Neural progenitor cell (in vitro differentiated cells): ENCODE data around the gene TTYH3. TPM values are rescaled to one million over a fixed set of nuclear protein-coding genes. Genes with fewer than 3 reads are reported as not detected.

Experiments used
- DNase-seq: peaks from one replicate; pipeline ENCODE4 v3.0.0-alpha.2; 2016; ENCODE audit warnings: low spot score
- H2AFZ ChIP-seq: fragments of 200-600 bp; sonication (generic); replicated peaks from 2 replicates; pipeline ENCODE4 v1.6.1; 2016; ENCODE audit warnings: antibody characterized with exemption
- H3F3A ChIP-seq: fragments of 200-600 bp; sonication (generic); 2 replicates; pipeline ENCODE4 v1.6.1; 2016; ENCODE audit warnings: antibody characterized with exemption, low read depth
- H3K27ac ChIP-seq: fragments of 200-600 bp; sonication (generic); 2 replicates; pipeline ENCODE4 v1.5.1; 2016; ENCODE audit warnings: mild to moderate bottlenecking
- H3K27me3 ChIP-seq: fragments of 200-600 bp; sonication (generic); 2 replicates; pipeline ENCODE4 v1.6.1; 2016; ENCODE audit warnings: mild to moderate bottlenecking, moderate library complexity
- H3K36me3 ChIP-seq: fragments of 200-600 bp; sonication (generic); 2 replicates; pipeline ENCODE4 v1.5.1; 2016
- H3K4me1 ChIP-seq: fragments of 200-600 bp; sonication (generic); 2 replicates; pipeline ENCODE4 v1.6.1; 2016; ENCODE audit warnings: mixed run types
- H3K4me2 ChIP-seq: fragments of 200-600 bp; sonication (generic); 2 replicates; pipeline ENCODE4 v1.6.1; 2016
- H3K4me3 ChIP-seq: fragments of 200-600 bp; sonication (generic); 2 replicates; pipeline ENCODE4 v1.5.1; 2016
- H3K79me2 ChIP-seq: fragments of 200-600 bp; sonication (generic); 2 replicates; pipeline ENCODE4 v1.6.1; 2016; ENCODE audit warnings: low read depth
- H3K9ac ChIP-seq: fragments of 200-600 bp; sonication (generic); 2 replicates; pipeline ENCODE4 v1.6.1; 2016
- H3K9me3 ChIP-seq: fragments of 200-600 bp; sonication (generic); 2 replicates; pipeline ENCODE4 v1.5.1; 2016; ENCODE audit warnings: low read depth
- H4K20me1 ChIP-seq: fragments of 200-600 bp; sonication (generic); 2 replicates; pipeline ENCODE4 v1.6.1; 2016; ENCODE audit warnings: low read depth
- H3K27ac Mint-ChIP-seq: 3 replicates; pipeline ENCODE4 v1.8.0; 2021; ENCODE audit warnings: mixed read lengths
- H3K27me3 Mint-ChIP-seq: 2 replicates; pipeline ENCODE4 v1.8.0; 2022; ENCODE audit warnings: low read depth, mild to moderate bottlenecking, inconsistent platforms, moderate library complexity, mixed read lengths; ENCODE audit not compliant: insufficient read depth
- H3K36me3 Mint-ChIP-seq: 3 replicates; pipeline ENCODE4 v1.8.0; 2021; ENCODE audit warnings: mixed read lengths
- H3K4me1 Mint-ChIP-seq: 3 replicates; pipeline ENCODE4 v1.8.0; 2021; ENCODE audit warnings: mixed read lengths
- H3K4me3 Mint-ChIP-seq: 3 replicates; pipeline ENCODE4 v1.8.0; 2021; ENCODE audit warnings: mild to moderate bottlenecking, moderate library complexity, mixed read lengths
- H3K9me3 Mint-ChIP-seq: 3 replicates; pipeline ENCODE4 v1.8.0; 2020; ENCODE audit warnings: mixed read lengths
- EZH2 ChIP-seq: fragments of 200-600 bp; sonication (generic); IDR thresholded peaks from 2 replicates; pipeline ENCODE4 v1.6.1; 2017; ENCODE audit warnings: antibody characterized with exemption, mild to moderate bottlenecking, moderate library complexity
- EZH2phosphoT487 ChIP-seq: fragments of 200-600 bp; sonication (generic); IDR thresholded peaks from 2 replicates; pipeline ENCODE4 v1.6.1; 2017; ENCODE audit warnings: antibody characterized with exemption
- total RNA-seq: library from RNA; depleted of rRNA; stranded (reverse); fragments of >200 nt; gene quantifications from 2 replicates; pipeline ENCODE4 v1.2.3, GENCODE V29; 2015; ENCODE audit warnings: low replicate concordance
- TF ChIP-seq, protein P1 (sequence below): fragments of 200-600 bp; sonication (generic); IDR thresholded peaks from 2 replicates; pipeline ENCODE4 v1.5.1; 2017; ENCODE audit warnings: antibody characterized with exemption, mild to moderate bottlenecking

The TTYH3 gene
- total RNA-seq, 1 donor from 2014 or later: 13.2 TPM

DNA sequence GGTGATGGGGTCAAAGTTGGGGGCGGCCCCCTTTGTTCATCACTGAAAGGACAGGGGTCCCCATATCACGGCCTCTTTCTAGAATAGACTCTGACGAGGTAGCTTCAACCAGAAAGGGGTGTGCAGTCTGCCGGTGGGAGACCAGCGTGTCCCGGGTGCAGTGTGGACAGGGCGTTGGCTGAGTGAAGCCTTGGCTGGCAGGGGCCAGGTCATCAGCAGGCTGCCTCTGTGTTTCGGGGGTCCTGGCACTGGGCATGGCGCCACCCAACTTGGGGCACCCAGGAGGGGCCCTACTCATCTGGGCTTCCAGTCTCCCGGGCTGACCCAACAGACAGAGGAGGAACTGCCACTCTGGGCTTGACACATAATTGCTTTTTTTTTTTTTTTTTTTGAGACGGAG, 52.7 kb downstream of the TTYH3 start:
- TF ChIP-seq EZH2: no peak
- TF ChIP-seq, protein P1, sequence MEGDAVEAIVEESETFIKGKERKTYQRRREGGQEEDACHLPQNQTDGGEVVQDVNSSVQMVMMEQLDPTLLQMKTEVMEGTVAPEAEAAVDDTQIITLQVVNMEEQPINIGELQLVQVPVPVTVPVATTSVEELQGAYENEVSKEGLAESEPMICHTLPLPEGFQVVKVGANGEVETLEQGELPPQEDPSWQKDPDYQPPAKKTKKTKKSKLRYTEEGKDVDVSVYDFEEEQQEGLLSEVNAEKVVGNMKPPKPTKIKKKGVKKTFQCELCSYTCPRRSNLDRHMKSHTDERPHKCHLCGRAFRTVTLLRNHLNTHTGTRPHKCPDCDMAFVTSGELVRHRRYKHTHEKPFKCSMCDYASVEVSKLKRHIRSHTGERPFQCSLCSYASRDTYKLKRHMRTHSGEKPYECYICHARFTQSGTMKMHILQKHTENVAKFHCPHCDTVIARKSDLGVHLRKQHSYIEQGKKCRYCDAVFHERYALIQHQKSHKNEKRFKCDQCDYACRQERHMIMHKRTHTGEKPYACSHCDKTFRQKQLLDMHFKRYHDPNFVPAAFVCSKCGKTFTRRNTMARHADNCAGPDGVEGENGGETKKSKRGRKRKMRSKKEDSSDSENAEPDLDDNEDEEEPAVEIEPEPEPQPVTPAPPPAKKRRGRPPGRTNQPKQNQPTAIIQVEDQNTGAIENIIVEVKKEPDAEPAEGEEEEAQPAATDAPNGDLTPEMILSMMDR: no peak
- TF ChIP-seq EZH2phosphoT487: no peak
- Histone ChIP-seq H3K27ac (no peak overlapping the region), H3K79me2 (no peaks in the 10 kb centered on the region), H3K36me3 (no peaks in the 10 kb centered on the region), H3K4me1 (peaks cover 7% of the 10 kb centered on the region), H2AFZ (no peak overlapping the region), H3K4me3 (no peak overlapping the region), H4K20me1 (peaks cover 8% of the 10 kb centered on the region), H3K9ac (no peak overlapping the region), H3K27me3 (peaks cover 36% of the 10 kb centered on the region), H3F3A (peaks cover 9% of the 10 kb centered on the region), H3K4me2 (no peak overlapping the region), H3K9me3 (no peaks in the 10 kb centered on the region)
- Mint-ChIP-seq H3K4me3 (no peak overlapping the region), H3K36me3 (no peaks in the 10 kb centered on the region), H3K27me3 (peaks cover 33% of the 10 kb centered on the region), H3K4me1 (peaks cover 15% of the 10 kb centered on the region), H3K27ac (no peak overlapping the region), H3K9me3 (peaks cover 2% of the 10 kb centered on the region)
- DNase-seq: no peak

- H3K9me3 Mint-ChIP-seq: peaks cover 2% of the 10 kb centered on the region
Measured at GRCh38 chr7:2686101-2686500, 54.3 kb downstream of the TTYH3 start.

DNA sequence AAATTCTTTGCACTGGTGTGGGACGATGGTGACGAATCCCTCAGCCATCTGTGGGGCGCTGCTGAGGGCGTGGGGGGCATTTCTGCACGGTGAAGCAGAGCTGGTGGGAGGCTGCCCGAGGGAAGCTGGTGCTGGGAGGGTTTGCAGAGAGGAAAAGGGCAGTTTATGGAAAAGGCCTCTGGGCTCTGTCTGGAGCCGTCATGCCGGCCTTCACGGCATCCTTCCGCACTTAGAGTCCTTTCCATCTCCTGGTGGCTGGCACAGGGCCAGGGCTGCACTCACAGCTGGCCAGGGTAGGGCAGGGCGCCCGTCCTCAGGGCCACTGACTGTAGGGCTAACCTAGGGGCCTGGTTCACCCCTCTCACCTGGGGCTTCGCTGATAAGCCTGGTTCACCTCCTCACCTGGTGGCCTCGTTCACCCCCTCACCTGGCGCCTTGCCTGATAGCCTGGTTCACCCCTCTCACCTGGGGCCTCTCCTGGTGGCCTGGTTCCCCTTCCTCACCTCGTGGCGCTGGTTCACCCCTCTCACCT, 55.6 kb downstream of the TTYH3 start:
- H3K4me1 ChIP-seq: peaks cover 7% of the 10 kb centered on the region
- H3K9me3 Mint-ChIP-seq: peaks cover 2% of the 10 kb centered on the region
- peaks cover 50% of the 10 kb centered on the region for H3K27me3 ChIP-seq
- H3K36me3 ChIP-seq: no peaks in the 10 kb centered on the region
- H3K4me1 Mint-ChIP-seq: peaks cover 8% of the 10 kb centered on the region
- no peak overlapping the region for H2AFZ ChIP-seq
- H3K9ac ChIP-seq: no peak overlapping the region
- peak overlapping the region; percentile 85 for H3K4me2 ChIP-seq
- peaks cover 8% of the 10 kb centered on the region for H4K20me1 ChIP-seq
- no peak overlapping the region for H3K27ac Mint-ChIP-seq
- TF ChIP-seq, protein P1: no peak
- TF ChIP-seq EZH2phosphoT487: no peak
- TF ChIP-seq EZH2: no peak
- H3K27ac ChIP-seq: no peak overlapping the region
- no peak for DNase-seq
- H3K36me3 Mint-ChIP-seq: no peaks in the 10 kb centered on the region
- H3K4me3 Mint-ChIP-seq: peak overlapping the region; percentile 59
- peaks cover 9% of the 10 kb centered on the region for H3F3A ChIP-seq
- peaks cover 44% of the 10 kb centered on the region for H3K27me3 Mint-ChIP-seq
- H3K9me3 ChIP-seq: no peaks in the 10 kb centered on the region
- H3K4me3 ChIP-seq: peak overlapping the region; percentile 58
- H3K79me2 ChIP-seq: no peaks in the 10 kb centered on the region

More at GRCh38 chr7:2686101-2686500, 54.3 kb downstream of the TTYH3 start:
- H3K4me1 Mint-ChIP-seq: peaks cover 12% of the 10 kb centered on the region
- H3K27ac Mint-ChIP-seq: no peak overlapping the region
- no peak overlapping the region for H3K4me3 Mint-ChIP-seq
- no peak overlapping the region for H3K4me2 ChIP-seq
- H3K36me3 Mint-ChIP-seq: no peaks in the 10 kb centered on the region
- H3K9me3 ChIP-seq: no peaks in the 10 kb centered on the region
- peaks cover 42% of the 10 kb centered on the region for H3K27me3 Mint-ChIP-seq
- no peak for TF ChIP-seq EZH2phosphoT487
- peaks cover 7% of the 10 kb centered on the region for H3K4me1 ChIP-seq
- H3K27me3 ChIP-seq: peaks cover 50% of the 10 kb centered on the region
- H4K20me1 ChIP-seq: peaks cover 8% of the 10 kb centered on the region
- H3F3A ChIP-seq: peaks cover 9% of the 10 kb centered on the region
- no peak overlapping the region for H3K27ac ChIP-seq
- no peak for DNase-seq
- H3K4me3 ChIP-seq: no peak overlapping the region
- no peaks in the 10 kb centered on the region for H3K36me3 ChIP-seq
- H2AFZ ChIP-seq: no peak overlapping the region
- H3K79me2 ChIP-seq: no peaks in the 10 kb centered on the region
- H3K9ac ChIP-seq: no peak overlapping the region

DNA sequence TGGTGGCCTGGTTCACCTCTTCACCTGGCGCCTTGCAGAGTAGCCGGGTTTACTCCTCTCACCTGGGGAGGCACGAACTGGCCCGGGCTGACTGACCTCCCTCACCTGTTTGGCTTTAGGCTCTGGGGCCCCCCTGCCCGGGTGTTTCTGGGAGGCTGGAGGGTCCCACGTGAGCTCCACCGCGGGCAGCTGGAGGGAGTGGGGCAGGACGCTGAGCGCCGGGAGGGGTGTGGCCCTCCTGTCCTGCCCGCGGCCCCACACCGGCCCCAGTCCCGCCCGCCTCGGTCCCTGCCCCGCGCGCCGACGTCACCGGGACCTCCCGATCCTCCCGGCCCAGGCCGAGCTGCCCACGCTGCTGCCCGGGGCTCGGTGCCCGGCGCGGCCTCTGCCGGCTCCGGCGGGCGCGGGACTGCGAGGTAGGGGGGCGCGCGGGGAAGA, 56.1 kb downstream of the TTYH3 start, which contains the start of gene AMZ1:
Gene AMZ1 (plus strand): TSS at position 322 of the 438 bp plus-strand sequence. CDS start 12,250 bp downstream, outside the sequence.
- Histone ChIP-seq H3K9ac (no peak within 1 kb of the TSS), H3K4me2 (peak within 1 kb of the TSS; percentile 85), H4K20me1 (peaks cover 8% of the 10 kb centered on the region), H3K4me3 (peak within 1 kb of the TSS; percentile 58), H3F3A (peaks cover 9% of the 10 kb centered on the region), H3K79me2 (no peaks in the 10 kb centered on the region), H3K36me3 (no peaks in the 10 kb centered on the region), H3K27me3 (peaks cover 50% of the 10 kb centered on the region), H3K27ac (no peak within 1 kb of the TSS), H3K9me3 (no peaks in the 10 kb centered on the region), H2AFZ (peak within 1 kb of the TSS; percentile 61), H3K4me1 (peaks cover 7% of the 10 kb centered on the region)
- Mint-ChIP-seq H3K36me3 (no peaks in the 10 kb centered on the region), H3K4me1 (peaks cover 8% of the 10 kb centered on the region), H3K27me3 (peaks cover 47% of the 10 kb centered on the region), H3K4me3 (peak within 1 kb of the TSS; percentile 67), H3K9me3 (peaks cover 2% of the 10 kb centered on the region), H3K27ac (no peak within 1 kb of the TSS)
- peak; percentile 49 for DNase-seq
- no peak for TF ChIP-seq EZH2
- no peak for TF ChIP-seq EZH2phosphoT487
- TF ChIP-seq, protein P1: no peak
